HG03571 (cell line): Measurements from ENCODE around the gene ITGA1.
A peak's percentile ranks its signal among the peaks of the same experiment; 100 is the strongest.
"Not testable (repeated sequence)": the region's sequence is repeated elsewhere in the genome, so short reads cannot be mapped to it uniquely, and the experiment has no call there.

Source experiments
- ATAC-seq: cut with Tn5 transposase; IDR thresholded peaks from one replicate; pipeline ENCODE4 v1.9.1; 2021; ENCODE audit not compliant: unreplicated experiment

The ITGA1 gene

DNA sequence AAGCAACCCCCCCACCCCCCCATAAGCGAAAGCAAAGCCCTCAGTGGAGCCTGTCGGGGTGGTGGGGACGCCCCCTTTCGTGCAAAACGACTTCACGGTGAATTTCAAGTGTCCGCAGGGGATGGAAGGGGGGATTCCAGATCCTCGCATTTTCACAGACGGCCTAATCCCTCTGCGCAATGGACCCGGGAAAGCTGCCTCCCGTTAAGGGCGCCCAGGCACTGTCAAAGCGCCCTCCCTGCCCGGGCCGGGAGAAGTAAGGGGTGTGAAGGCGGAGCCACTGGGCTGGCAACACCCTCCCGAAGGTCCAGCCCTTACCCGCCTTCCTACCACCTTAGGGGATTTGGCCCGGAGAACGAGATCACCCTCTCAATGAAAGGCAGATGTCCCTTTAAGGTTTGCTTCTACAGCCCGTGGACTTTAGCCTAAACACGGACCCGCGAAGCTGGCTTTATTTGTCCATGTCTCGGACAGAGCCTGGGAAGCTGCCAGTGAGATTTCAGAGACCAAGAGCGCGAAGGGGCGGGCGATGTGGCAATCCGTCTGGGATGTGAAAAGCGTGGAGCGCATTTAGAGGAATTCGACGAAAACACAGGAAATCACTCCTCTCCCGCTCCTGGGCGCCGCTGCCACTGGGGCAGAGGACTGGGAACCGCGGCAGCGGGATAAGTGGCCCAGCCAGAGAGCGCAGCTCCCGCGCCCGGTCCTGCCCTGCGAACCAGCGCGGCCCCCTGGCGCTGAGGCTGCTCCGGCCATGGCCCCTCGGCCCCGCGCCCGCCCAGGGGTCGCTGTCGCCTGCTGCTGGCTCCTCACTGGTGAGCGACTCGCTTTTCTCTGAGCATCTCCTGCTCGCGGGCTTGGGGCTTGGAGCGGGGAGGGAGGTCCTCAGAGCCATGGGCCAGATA lies at the start of gene ITGA1, which contains the start of gene PELO:
ITGA1 (plus strand) TSS at position 317 of the 905 bp plus-strand sequence; CDS start at position 755, 438 bp downstream.
PELO (plus strand) TSS at position 317 of the 905 bp plus-strand sequence. CDS start 12,479 bp downstream, outside the sequence.
- ATAC-seq = peak; percentile 62

DNA sequence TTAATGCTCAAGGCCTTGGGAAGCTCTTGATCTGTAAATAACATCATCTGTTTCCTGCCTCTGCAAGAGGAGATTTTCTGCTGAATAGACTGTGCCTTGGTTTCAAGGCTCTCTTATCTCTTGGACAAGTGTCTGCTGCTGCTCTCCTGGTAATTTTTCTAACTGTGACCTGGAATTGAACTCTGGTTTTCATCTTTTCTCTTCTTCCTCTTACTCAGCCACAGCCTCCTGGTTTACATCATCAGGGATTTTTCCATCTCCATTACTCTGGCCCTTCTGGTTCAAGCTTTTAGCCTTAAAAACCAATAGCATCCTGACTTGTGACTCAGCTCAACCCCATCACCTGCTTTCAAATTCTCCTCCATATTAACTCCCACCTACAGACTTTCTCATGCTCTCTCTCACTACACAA lies 49.6 kb upstream of the ITGA1 start:
- no peak for ATAC-seq

DNA sequence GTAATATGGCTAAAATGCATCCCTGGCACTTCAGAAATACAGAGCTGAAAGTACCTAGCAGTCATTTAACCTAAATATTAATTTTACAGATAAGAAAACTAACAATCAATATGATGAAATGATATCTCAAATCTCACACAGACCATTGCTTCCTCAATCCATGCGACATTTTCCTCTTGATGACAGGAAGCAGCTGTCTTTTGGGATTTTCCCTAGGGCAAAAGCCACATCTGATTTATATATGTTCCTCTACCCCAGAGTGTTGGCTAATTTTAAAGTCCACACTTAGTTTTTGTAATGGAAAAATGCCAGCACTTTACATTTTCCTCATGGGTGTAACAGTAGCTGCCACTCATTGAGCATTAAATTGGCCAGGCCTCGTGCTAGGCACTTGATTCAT lies 47.7 kb upstream of the ITGA1 start:
- ATAC-seq = no peak

DNA sequence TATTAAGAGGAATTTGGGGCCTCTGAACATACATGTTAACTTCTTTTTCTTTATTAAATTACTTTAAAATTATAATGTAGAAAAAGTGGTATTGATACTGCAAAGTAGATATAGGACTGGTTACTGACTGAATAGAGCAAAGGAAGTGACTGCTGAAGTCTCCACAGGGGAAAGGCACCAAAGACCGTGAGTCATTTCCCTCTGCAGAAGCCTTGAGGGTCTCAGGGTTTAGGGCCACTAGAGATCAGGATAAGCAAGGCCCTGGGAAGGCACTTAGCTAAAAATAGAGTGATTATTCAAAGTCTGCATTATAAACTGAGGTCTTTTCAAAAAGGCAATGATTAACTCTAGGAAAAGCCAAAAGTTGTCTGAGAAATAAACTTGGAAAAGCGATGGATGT lies 44.7 kb upstream of the ITGA1 start:
- ATAC-seq = no peak

DNA sequence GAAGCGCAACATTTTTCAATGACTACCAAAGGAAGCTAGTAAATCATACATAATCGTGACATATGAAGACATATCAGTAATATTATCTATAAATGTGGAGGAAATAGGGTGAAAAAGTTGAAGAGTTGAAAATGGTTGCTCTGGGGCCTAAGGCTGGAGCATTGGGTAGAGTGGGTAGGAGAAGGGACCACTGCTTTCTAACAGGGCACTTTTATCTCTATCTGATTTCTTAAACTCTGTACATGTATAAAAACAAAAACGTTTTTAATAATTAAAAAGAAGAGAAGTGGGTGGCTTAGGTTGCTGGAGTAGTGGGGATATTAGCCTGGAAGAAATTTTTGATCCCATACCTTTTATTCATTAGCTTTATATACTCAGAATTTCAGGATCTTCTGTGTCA lies 44.2 kb upstream of the ITGA1 start:
- ATAC-seq = no peak

DNA sequence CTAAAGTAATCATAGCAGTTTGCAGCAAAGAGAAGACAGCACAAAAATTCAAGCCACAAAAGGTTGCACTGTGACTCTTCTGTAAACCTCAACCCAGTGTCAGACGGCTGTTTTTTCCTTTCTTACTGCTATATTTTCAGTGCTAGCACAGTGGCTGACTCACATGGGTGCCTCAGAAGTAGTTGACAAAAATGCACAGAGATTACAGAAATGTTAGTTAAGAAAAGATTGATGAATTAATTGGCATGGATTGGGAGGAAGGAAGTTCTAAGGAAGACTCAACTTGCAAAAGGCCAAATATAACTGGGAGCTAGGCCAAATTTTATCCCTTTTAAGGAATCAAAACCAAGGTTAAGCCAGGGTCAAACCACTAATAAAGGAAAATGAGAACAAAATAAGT lies 43.7 kb upstream of the ITGA1 start:
- no peak for ATAC-seq

DNA sequence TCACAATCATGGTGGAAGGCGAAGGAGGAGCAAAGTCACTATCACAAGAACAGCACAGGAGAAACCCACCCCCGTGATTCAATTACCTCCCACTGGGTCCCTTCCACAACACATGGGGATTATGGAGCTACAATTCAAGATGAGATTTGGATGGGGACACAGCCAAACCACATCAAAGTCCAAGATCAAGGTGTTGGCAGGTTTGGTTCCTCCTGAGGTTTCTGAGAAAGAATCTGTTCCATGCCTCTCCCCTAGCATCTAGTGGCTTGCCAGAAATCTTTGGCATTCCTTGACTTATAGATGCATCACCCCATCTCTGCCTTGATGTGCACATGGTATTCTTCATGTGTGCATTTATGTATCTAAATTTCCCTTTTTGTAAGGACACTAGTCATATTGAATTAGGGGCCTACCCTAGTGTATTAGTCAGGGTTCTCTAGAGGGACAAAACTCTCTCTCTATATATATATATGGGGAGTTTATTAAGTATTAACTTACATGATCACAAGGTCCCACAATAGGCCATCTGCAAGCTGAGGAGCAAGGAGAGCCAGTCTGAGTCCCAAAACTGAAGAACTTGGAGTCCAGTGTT lies 42.8 kb upstream of the ITGA1 start:
- not testable (repeated sequence) for ATAC-seq

DNA sequence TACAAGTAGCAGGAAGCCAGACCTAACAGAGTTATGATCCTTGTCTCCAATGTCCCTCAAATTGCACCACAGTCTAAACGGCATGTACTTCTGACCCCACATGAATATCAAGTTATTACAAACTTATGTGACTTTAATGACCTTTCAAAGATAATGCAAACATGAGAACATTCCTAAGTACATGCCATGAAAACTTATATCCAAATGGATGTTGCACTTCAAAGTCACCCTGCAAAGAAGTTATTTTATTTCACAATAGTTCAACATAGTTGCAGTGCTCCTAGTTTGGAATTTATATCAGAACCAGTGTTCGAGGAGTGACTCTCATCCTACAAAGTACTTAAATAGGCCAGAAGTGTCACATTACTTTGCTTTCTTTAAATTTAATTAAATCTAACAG lies 41.2 kb upstream of the ITGA1 start:
- ATAC-seq = no peak

DNA sequence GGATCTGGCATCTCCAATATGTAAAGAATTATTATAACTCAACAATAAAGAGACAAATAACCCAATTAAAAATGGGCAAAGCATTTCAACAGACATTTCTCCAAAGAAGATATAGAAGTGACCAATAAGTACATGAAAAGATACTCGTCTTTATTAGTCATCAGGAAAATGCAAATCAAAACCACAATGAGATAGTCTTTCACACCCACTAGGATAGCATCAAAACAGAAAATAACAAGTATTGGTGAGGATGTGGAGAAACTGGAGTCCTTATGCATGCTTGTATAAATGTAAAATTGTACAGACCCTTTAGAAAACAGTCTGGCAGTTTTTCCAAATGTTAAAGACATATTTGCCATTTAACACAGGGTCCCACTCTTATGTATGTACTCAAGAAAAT lies 39.1 kb upstream of the ITGA1 start:
- ATAC-seq = no peak

DNA sequence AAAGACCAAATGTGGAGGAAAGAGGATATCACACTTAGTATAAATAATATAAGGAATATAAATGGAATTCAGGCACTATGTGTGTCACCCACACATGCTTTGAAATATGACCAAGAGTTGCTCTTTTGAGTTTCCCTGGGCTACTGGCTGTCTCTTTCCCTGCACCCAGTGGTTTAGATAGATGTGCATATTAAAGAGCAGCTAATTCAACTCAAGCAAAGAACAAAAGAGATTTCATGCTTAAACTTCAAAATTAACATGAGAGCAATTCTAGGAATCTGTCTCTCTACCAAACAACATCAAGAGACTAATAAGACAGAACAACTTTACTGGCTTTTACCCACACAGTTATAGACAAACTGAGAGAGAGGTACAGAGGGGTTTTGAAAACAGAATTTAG lies 38.0 kb upstream of the ITGA1 start:
- no peak for ATAC-seq

DNA sequence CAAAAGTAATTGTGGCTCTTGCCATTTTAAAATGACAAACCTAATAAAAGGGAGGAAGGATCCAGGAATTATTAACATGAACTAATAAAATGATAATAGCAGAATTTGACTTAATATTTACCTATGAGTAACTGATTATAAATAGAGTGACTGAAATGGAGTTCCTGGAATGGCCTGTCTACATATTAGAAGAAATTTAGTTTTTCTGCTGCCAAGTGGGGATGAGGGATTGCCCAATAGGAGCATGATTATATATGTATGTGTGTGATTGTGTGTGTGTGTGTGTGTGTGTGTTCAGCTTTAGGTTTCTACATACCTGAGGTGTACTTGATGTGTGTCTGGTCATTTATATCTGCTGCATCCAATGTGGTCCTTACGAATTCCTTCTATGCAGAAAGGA lies 36.6 kb upstream of the ITGA1 start:
- no peak for ATAC-seq

DNA sequence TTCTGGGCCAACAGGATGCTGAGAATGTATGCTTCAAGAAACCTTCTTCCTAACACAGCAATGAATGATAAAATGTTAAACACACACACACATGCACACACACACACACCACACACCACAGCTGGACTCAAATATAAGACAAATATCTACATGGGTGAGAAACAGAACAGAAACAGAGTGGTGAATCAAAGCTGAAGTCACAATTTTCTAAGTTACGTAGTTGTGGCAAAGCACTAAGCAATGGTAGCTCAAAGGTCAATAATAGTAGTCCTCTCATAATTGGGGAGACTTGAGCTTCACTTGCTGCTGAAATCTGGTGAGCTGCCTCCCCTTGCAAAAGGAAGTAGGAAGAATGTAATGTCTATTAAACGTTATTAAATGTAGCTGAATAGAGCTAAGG lies 33.7 kb upstream of the ITGA1 start:
- ATAC-seq = no peak

DNA sequence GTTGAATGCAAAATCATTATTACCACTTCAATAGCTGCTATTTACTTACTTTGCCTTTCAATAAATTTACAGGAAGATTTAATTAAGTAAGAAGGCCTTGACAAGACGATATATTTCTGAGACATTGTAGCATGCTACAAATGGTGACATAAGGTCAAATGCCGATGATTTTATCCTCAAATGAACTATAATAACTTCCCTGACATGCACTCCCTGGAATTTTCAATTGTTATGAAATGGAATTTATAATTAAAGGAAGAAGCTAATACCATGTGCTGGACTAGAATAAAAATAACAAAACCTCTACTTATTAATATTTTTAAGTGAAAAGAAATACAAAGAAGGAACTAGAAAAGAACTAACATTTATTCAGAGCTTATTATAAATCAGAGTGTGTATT lies 30.2 kb upstream of the ITGA1 start:
- no peak for ATAC-seq

DNA sequence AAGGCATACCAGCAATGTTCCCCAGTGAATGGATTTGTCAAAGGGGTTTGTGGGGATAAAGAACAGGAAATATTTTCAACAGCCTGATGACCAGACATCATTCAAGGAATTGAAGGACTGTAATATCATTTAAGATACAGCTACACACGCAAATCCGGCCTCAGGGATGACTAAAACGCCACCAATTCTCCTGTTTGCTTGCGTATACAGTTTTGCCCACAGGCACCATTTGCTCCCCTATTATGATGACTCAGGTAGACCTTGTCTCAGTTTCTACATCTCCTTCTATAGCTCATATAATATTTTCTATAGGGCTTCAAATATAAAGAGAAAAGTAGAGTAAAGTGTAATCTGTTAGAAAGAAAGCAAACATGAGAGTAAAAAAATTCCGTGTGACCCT lies 29.7 kb upstream of the ITGA1 start:
- no peak for ATAC-seq

DNA sequence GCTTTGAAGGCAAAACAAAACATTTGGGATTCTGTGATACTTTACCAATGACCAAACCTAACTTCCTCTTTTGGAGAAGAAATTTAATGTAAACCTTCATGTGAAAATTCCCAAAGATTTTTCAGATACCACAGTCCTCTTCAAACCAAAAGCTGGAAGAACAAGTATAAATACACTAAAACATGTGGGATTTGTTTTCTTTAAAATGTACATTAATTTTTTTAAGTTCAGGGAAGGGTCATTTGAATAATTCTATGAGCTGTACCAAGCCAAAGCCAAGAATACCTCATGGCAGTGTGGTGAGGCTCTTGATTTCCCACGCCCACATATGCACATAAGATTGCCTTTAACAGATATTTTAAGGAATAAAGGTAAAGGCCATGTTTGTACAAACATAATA lies 28.4 kb upstream of the ITGA1 start:
- ATAC-seq = no peak

DNA sequence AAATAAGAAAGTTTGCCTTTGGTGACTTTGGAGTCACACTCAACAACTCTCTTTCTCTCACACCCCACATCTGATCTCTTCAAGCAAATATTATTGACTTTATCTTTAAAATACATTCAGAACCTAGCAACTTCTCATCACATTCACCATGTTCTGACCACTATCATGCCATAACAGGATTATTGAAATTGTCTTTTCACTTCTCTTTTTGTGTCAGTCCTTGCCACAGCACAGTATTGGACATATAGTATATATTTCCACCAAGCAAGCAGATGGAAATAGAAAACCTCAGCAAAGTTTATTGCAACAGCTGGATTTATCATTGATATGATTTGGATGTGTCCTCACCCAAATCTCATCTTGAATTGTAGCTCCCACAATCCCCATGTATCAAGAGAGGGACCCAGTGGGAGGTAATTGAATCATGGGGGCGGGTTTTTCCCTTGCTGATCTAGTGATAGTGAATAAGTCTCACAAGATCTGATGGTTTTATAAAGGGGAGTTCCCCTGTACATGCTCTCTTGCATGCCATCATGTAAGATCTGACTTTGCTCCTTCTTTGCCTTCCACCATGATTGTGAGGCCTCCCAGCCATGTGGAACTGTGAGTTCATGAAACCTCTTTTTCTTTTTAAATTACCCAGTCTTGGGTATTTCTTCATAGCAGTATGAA lies 26.9 kb upstream of the ITGA1 start:
- ATAC-seq = no peak

DNA sequence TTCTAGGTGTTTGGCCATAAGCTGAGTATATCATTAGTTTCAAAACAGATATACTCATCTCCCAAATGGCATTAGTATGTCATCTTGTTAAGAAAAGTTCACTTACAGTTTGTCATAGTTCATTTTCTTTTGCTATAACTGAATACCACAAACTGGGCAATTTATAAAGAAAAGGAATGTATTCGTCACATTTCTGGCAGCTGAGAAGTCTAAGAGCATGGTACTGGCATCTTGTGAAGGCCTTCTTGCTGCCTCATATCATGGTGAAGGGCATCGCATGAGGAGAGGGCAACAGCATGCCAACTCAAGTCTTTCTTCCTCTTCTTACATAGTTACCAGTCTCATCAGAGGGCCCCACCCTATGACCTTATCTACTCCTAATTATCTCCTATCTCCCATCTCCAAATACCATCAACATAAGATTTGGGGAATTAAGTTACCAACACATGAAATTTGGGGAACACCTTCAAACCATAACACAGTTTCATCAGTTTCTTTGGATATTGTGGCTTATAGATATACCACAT lies 20.4 kb upstream of the ITGA1 start:
- ATAC-seq = no peak

DNA sequence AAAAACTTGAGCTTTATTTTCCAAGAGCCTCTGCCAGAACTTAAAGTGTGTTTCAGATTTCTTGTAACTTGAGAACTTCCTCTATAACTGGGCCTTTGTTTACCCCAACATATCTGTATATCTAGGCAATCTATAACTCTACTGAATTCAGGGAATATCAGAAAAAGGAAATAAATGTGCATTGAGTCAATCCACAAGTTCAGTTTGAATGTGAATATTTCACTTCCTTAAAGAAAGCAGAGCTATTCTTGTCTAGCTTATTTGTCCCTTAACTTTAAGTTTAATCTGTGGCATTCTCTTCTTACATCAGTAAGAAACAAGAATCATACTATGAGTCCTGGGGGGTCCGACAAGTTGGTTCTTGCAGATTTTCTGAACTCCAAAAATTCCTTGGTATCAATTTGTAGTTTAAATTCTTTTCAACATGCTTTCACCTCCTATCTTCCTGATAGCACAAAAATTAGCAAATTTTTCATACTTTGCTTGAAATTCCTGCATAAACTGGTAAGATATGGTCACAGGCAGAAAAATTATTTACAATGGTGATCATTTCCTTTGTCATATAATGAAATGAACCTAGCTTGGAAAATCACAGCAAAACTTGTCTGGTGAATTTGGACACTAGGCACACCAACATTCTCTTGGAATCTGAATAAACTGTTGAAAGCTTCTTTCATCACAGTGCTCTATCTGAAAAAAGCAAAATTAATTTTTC lies 19.8 kb upstream of the ITGA1 start:
- peak; percentile 56 for ATAC-seq

DNA sequence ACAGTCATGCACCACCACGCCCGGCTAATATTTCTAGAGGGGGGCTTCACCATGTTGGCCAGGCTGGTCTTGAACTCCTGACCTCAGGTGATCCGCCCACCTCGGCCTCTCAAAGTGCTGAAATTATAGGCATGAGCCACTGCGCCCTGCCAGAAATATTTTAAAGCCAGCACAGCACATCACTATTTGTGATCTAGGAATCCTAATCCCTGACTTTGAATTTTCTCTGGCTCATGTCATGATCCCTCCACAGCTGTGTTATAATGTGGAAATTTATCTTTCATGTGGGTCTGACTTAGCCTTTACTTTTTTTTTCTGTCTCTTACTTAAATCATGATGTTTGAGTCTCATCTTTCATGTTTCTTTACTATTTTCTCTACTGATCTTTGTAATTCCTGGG lies 18.7 kb upstream of the ITGA1 start:
- ATAC-seq = no peak

DNA sequence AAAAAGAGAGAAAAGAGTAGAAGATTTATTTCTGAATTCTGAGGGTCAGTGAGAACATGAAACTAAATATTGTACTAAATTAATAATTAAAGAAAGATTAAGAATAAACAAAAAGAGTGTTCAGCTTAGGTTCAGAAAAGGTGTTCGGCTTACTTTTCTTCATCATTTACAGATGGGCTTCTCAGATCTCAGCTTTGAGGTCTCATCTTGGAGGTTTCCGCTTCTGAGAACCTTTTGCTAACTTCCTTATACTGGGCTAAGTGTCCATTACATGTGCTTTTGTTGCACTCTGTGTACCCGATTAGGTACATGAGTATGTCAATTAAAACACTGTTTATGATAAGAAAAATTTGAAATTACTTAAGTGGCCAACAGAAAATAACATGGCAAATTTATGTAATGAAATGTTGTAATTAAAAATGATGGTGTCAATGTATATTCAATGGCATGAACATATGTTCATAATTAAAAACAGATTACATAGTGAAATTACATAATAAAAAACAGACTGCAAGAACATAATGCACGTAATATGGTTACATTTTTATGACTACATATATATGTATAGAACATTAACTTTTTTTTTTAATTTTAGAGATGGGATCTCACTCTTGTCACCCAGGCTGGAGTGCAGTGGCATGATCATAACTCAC lies 17.3 kb upstream of the ITGA1 start:
- no peak for ATAC-seq
